ENCODE data around the gene USP6NL.
"Not testable (repeated sequence)": the region's sequence is repeated elsewhere in the genome, so short reads cannot be mapped to it uniquely, and the experiment has no call there.

USP6NL gene

GRCh38 chr10:11611248-11612020, at the start of gene USP6NL:
TSS of gene USP6NL (minus strand) at chr10:11611650. CDS start at chr10:11597634, 14,016 bp downstream.
- peak; percentile 74 for DNase-seq

- DNase-seq: no peak
Measured at GRCh38 chr10:11658801-11659368, 47.4 kb upstream of the USP6NL start.

- no peak for DNase-seq
Measured at GRCh38 chr10:11655836-11656235, 44.4 kb upstream of the USP6NL start.

- DNase-seq: no peak
Measured at GRCh38 chr10:11654659-11655058, 43.2 kb upstream of the USP6NL start.

GRCh38 chr10:11653758-11654471, 42.5 kb upstream of the USP6NL start:
- no peak for DNase-seq

GRCh38 chr10:11647676-11648075, 36.2 kb upstream of the USP6NL start:
- no peak for DNase-seq

- no peak for DNase-seq
Measured at GRCh38 chr10:11646450-11646849, 35.0 kb upstream of the USP6NL start.

GRCh38 chr10:11643039-11643438, 31.6 kb upstream of the USP6NL start:
- DNase-seq: no peak

- DNase-seq: no peak
Measured at GRCh38 chr10:11642566-11642965, 31.1 kb upstream of the USP6NL start.

GRCh38 chr10:11639849-11640764, 28.7 kb upstream of the USP6NL start:
- DNase-seq: no peak

GRCh38 chr10:11639362-11639761, 27.9 kb upstream of the USP6NL start:
- no peak for DNase-seq

- DNase-seq: no peak
Measured at GRCh38 chr10:11638055-11638698, 26.7 kb upstream of the USP6NL start.

GRCh38 chr10:11636697-11637303, 25.4 kb upstream of the USP6NL start:
- DNase-seq: no peak

- peak; percentile 85 for DNase-seq
Measured at GRCh38 chr10:11631890-11632587, 20.6 kb upstream of the USP6NL start.

- no peak for DNase-seq
Measured at GRCh38 chr10:11631291-11631690, 19.8 kb upstream of the USP6NL start.

- no peak for DNase-seq
Measured at GRCh38 chr10:11629731-11630130, 18.3 kb upstream of the USP6NL start.

- DNase-seq: not testable (repeated sequence)
Measured at GRCh38 chr10:11627941-11628340, 16.5 kb upstream of the USP6NL start.

GRCh38 chr10:11626071-11626470, 14.6 kb upstream of the USP6NL start:
- DNase-seq: no peak

GRCh38 chr10:11625019-11625735, 13.7 kb upstream of the USP6NL start:
- no peak for DNase-seq

- no peak for DNase-seq
Measured at GRCh38 chr10:11617233-11617632, 5.8 kb upstream of the USP6NL start.

GRCh38 chr10:11616021-11616420, 4.6 kb upstream of the USP6NL start:
- no peak for DNase-seq
